DOHH2 (cell line): ENCODE measurements around the gene APCDD1L.

Experiments used
- EZH2phosphoT487 ChIP-seq: fragments of 200-600 bp; sonication (generic); IDR thresholded peaks from 2 replicates; pipeline ENCODE4 v1.6.1; 2017; ENCODE audit warnings: borderline replicate concordance, mild to moderate bottlenecking, antibody characterized with exemption, low read length, moderate library complexity, mixed read lengths
- TF ChIP-seq, protein P1 (sequence below): fragments of 200-600 bp; sonication (generic); IDR thresholded peaks from one replicate; pipeline ENCODE4 v1.5.1; 2014; ENCODE audit warnings: antibody characterized with exemption, mild to moderate bottlenecking, low read depth, low read length; ENCODE audit not compliant: poor library complexity, severe bottlenecking

DNA sequence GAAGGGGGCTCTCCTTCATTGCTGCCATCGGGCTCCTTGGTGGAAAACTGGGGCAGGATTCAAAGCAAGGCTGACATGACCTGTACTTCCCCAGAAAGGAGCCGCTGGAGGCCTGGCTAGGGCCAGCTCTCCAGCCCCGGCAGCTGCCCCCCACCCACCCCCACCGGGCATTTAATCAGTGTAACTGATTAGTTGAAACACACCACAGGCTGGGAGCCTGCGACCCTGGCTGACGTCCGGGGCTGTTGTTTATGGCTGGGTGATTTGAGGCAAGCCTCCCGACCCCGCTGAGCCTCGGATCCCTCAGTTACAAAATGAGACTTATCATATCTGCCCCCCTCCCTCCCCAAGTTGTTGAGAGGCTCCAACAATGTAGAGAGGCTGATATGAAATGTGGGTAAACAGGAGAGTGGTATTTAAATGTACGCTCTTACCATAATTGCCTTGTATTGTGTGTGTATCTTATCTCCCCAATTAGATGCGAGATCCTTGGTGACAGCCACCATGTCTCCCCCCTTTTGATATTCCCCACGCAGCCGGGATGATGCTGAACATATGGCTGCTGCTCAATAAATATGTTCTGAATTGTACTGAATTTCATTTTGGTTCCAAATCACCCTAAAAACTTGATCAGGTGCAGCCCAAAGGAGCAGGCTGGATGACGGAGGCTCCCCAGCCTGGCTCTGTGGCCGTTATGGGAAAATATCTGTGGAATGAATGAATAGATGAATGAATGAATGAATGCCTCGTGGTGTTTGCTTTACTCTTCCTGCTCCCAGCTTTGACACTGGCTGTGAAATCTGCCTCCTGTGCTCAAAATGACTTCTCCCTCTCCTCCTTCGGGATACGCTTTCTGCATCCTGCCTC lies 31.8 kb upstream of the APCDD1L start:
- TF ChIP-seq, protein P1, sequence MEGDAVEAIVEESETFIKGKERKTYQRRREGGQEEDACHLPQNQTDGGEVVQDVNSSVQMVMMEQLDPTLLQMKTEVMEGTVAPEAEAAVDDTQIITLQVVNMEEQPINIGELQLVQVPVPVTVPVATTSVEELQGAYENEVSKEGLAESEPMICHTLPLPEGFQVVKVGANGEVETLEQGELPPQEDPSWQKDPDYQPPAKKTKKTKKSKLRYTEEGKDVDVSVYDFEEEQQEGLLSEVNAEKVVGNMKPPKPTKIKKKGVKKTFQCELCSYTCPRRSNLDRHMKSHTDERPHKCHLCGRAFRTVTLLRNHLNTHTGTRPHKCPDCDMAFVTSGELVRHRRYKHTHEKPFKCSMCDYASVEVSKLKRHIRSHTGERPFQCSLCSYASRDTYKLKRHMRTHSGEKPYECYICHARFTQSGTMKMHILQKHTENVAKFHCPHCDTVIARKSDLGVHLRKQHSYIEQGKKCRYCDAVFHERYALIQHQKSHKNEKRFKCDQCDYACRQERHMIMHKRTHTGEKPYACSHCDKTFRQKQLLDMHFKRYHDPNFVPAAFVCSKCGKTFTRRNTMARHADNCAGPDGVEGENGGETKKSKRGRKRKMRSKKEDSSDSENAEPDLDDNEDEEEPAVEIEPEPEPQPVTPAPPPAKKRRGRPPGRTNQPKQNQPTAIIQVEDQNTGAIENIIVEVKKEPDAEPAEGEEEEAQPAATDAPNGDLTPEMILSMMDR: no peak
- no peak for TF ChIP-seq EZH2phosphoT487
